IPS-11a (cell line): ENCODE results near the gene KISS1R.

ENCODE experiments used
- H3K4me3 ChIP-seq: one replicate; pipeline ENCODE4 v1.5.1; 2013; ENCODE audit warnings: low read depth, low read length, control low read depth

Gene KISS1R

GRCh38 chr19:919199-920050, 2.3 kb downstream of the KISS1R start:
- peak overlapping the region; percentile 8 for H3K4me3 ChIP-seq

GRCh38 chr19:920051-920864, 3.1 kb downstream of the KISS1R start:
- peak overlapping the region; percentile 8 for H3K4me3 ChIP-seq

GRCh38 chr19:924553-925086, 7.5 kb downstream of the KISS1R start:
- peak overlapping the region; percentile 78 for H3K4me3 ChIP-seq

- peak overlapping the region; percentile 78 for H3K4me3 ChIP-seq
These were observed 8.0 kb downstream of the KISS1R start for GRCh38 chr19:925087-925525.

- peak within 1 kb of the TSS; percentile 78 for H3K4me3 ChIP-seq
These were observed 8.6 kb downstream of the KISS1R start, which contains the start of gene ARID3A for GRCh38 chr19:925526-926322. TSS of gene ARID3A (plus strand) at chr19:926035. CDS start at chr19:929529, 3,494 bp downstream.

GRCh38 chr19:926323-926588, 9.1 kb downstream of the KISS1R start:
- H3K4me3 ChIP-seq: peak overlapping the region; percentile 78

GRCh38 chr19:926589-927350, 9.6 kb downstream of the KISS1R start:
- H3K4me3 ChIP-seq: peak overlapping the region; percentile 78

GRCh38 chr19:927351-927779, 10.2 kb downstream of the KISS1R start:
- H3K4me3 ChIP-seq: no peak overlapping the region

GRCh38 chr19:927780-928401, 10.8 kb downstream of the KISS1R start:
- H3K4me3 ChIP-seq: no peak overlapping the region

GRCh38 chr19:928471-929202, 11.5 kb downstream of the KISS1R start:
- no peak overlapping the region for H3K4me3 ChIP-seq

- H3K4me3 ChIP-seq: no peak overlapping the region
These were observed 12.2 kb downstream of the KISS1R start for GRCh38 chr19:929203-929890.

GRCh38 chr19:929891-930258, 12.7 kb downstream of the KISS1R start:
- no peak overlapping the region for H3K4me3 ChIP-seq

- no peak overlapping the region for H3K4me3 ChIP-seq
These were observed 14.9 kb downstream of the KISS1R start for GRCh38 chr19:931860-932647.

- H3K4me3 ChIP-seq: no peak overlapping the region
These were observed 15.8 kb downstream of the KISS1R start for GRCh38 chr19:932648-933552.

GRCh38 chr19:933553-933882, 16.4 kb downstream of the KISS1R start:
- no peak overlapping the region for H3K4me3 ChIP-seq

- no peak overlapping the region for H3K4me3 ChIP-seq
These were observed 17.2 kb downstream of the KISS1R start for GRCh38 chr19:934197-934840.
